ENCODE measurements around the gene TTLL5.

TTLL5 gene

GRCh38 chr14:75724414-75725204 lies 63.6 kb downstream of the TTLL5 start:
- TF ChIP-seq CTCF (IDR thresholded peaks at IDR 0.05; ENCODE audit: insufficient read depth, low read length, poor library complexity, severe bottlenecking) (no peak), EZH2phosphoT487 (conservative IDR thresholded peaks at IDR 0.05; ENCODE audit: low read length) (no peak)
- Histone ChIP-seq H3K79me2 (ENCODE audit: insufficient read depth, low read length) (no peaks in the 10 kb centered on the region), H3K27ac (ENCODE audit: low read depth, low read length) (no peak overlapping the region), H3F3A (ENCODE audit: insufficient read depth) (no peaks in the 10 kb centered on the region), H3K36me3 (ENCODE audit: low read length) (peaks cover 20% of the 10 kb centered on the region; the same call in 1 of the 2 replicates), H3K9me2 (replicated peaks; ENCODE audit: insufficient read depth, low read length) (no peaks in the 10 kb centered on the region), H3K4me2 (ENCODE audit: low read depth, low read length, poor library complexity, severe bottlenecking) (no peak overlapping the region), H3K9me3 (ENCODE audit: insufficient read depth, low read length) (no peaks in the 10 kb centered on the region), H3K27me3 (ENCODE audit: low read length) (no peaks in the 10 kb centered on the region), H3K9ac (ENCODE audit: low read length) (no peak overlapping the region), H3K4me3 (ENCODE audit: insufficient read depth, low read length, poor library complexity, severe bottlenecking) (no peak overlapping the region), H2AFZ (ENCODE audit: low read depth, low read length, severe bottlenecking) (no peak overlapping the region), H4K20me1 (ENCODE audit: low read depth, low read length) (no peaks in the 10 kb centered on the region)

- no peaks in the 10 kb centered on the region for H3K9me3 ChIP-seq (ENCODE audit: insufficient read depth, low read length)
- no peaks in the 10 kb centered on the region for H3K27me3 ChIP-seq (ENCODE audit: low read length)
- H2AFZ ChIP-seq (ENCODE audit: low read depth, low read length, severe bottlenecking): no peak overlapping the region
- H3K4me2 ChIP-seq (ENCODE audit: low read depth, low read length, poor library complexity, severe bottlenecking): no peak overlapping the region
- no peak overlapping the region for H3K27ac ChIP-seq (ENCODE audit: low read depth, low read length)
- no peaks in the 10 kb centered on the region for H3K79me2 ChIP-seq (ENCODE audit: insufficient read depth, low read length)
- TF ChIP-seq CTCF (IDR thresholded peaks at IDR 0.05; ENCODE audit: insufficient read depth, low read length, poor library complexity, severe bottlenecking): no peak
- TF ChIP-seq EZH2phosphoT487 (conservative IDR thresholded peaks at IDR 0.05; ENCODE audit: low read length): no peak
- no peak overlapping the region for H3K4me3 ChIP-seq (ENCODE audit: insufficient read depth, low read length, poor library complexity, severe bottlenecking)
- no peaks in the 10 kb centered on the region for H3K9me2 ChIP-seq (replicated peaks; ENCODE audit: insufficient read depth, low read length)
- no peaks in the 10 kb centered on the region for H3F3A ChIP-seq (ENCODE audit: insufficient read depth)
- peaks cover 20% of the 10 kb centered on the region; the same call in 1 of the 2 replicates for H3K36me3 ChIP-seq (ENCODE audit: low read length)
- H4K20me1 ChIP-seq (ENCODE audit: low read depth, low read length): no peaks in the 10 kb centered on the region
- no peak overlapping the region for H3K9ac ChIP-seq (ENCODE audit: low read length)
Observed at GRCh38 chr14:75725481-75725880, 64.4 kb downstream of the TTLL5 start.

GRCh38 chr14:75726321-75726720 lies 65.3 kb downstream of the TTLL5 start:
- TF ChIP-seq CTCF (IDR thresholded peaks at IDR 0.05; ENCODE audit: insufficient read depth, low read length, poor library complexity, severe bottlenecking): no peak
- TF ChIP-seq EZH2phosphoT487 (conservative IDR thresholded peaks at IDR 0.05; ENCODE audit: low read length): no peak
- H3K4me3 ChIP-seq (ENCODE audit: insufficient read depth, low read length, poor library complexity, severe bottlenecking): no peak overlapping the region
- no peak overlapping the region for H3K4me2 ChIP-seq (ENCODE audit: low read depth, low read length, poor library complexity, severe bottlenecking)
- no peaks in the 10 kb centered on the region for H3F3A ChIP-seq (ENCODE audit: insufficient read depth)
- no peak overlapping the region for H3K27ac ChIP-seq (ENCODE audit: low read depth, low read length)
- peaks cover 20% of the 10 kb centered on the region; the same call in 1 of the 2 replicates for H3K36me3 ChIP-seq (ENCODE audit: low read length)
- H3K79me2 ChIP-seq (ENCODE audit: insufficient read depth, low read length): no peaks in the 10 kb centered on the region
- H3K9me2 ChIP-seq (replicated peaks; ENCODE audit: insufficient read depth, low read length): no peaks in the 10 kb centered on the region
- no peak overlapping the region for H2AFZ ChIP-seq (ENCODE audit: low read depth, low read length, severe bottlenecking)
- H4K20me1 ChIP-seq (ENCODE audit: low read depth, low read length): no peaks in the 10 kb centered on the region
- H3K27me3 ChIP-seq (ENCODE audit: low read length): no peaks in the 10 kb centered on the region
- no peak overlapping the region for H3K9ac ChIP-seq (ENCODE audit: low read length)
- H3K9me3 ChIP-seq (ENCODE audit: insufficient read depth, low read length): no peaks in the 10 kb centered on the region

All from SU-DHL-6 (cell line).